GM18508 (cell line): ENCODE measurements around the gene CTNNA2.

Experiments
- ATAC-seq: cut with Tn5 transposase; IDR thresholded peaks from one replicate; pipeline ENCODE4 v1.9.1; 2021; ENCODE audit warnings: moderate number of reproducible peaks; ENCODE audit not compliant: insufficient read depth, unreplicated experiment

The CTNNA2 gene

DNA sequence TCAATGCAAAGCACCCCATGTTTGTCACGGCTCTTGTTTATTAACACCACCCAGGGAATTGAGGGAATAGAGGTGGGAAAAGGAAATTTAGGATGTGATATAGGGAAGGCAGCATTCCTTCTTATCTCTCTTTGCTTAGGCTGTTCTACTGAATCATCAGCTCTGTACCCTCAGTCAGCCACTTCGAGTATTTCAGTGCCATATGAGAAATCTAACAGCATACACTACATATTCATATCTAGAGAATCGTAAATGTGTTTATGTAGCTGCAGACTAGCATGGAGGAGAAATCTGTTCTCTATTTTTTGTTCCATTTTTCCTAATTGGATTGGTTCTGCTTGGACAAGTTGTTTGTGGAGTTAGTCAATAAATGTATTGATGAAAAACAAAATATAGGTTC, 187.8 kb downstream of the CTNNA2 start:
- ATAC-seq: no peak

DNA sequence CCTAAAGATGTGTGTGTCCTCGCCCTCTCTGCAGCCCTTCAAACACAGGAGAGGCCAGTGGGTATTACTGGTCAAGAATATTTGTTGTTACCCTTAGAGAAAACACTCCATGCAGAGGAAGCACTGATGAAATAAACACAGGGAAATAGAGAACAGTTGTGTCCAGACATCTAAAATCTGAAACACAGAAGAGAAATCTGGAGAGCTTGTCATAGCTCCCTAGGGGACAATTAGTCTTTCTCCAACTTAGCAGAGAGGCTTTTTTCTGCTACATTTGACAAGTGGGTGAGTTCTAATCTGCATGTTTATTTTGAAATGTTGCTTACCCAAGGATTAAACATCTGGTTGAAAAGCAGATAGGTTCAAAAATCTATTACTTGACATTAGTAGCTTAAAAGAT, 190.1 kb downstream of the CTNNA2 start:
- no peak for ATAC-seq

DNA sequence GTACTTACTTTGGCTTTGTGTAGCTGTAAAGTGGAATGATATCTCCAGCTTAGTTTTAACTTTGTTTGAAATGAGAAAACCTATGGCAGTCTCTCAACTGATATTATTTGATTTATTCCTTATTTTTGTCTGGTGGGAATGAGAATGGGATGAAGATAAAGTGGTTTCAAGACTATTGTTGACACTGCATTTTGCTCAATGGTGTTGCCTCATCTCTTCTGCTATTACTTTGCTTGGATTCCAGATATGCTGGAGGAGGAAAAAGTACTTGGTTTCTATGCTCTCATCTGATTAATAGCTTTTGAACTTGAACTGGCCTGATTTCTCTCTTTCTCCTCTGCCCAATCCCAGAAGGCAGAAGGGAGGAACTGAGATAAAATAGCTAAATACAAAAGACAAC, 198.2 kb downstream of the CTNNA2 start:
- ATAC-seq: no peak

DNA sequence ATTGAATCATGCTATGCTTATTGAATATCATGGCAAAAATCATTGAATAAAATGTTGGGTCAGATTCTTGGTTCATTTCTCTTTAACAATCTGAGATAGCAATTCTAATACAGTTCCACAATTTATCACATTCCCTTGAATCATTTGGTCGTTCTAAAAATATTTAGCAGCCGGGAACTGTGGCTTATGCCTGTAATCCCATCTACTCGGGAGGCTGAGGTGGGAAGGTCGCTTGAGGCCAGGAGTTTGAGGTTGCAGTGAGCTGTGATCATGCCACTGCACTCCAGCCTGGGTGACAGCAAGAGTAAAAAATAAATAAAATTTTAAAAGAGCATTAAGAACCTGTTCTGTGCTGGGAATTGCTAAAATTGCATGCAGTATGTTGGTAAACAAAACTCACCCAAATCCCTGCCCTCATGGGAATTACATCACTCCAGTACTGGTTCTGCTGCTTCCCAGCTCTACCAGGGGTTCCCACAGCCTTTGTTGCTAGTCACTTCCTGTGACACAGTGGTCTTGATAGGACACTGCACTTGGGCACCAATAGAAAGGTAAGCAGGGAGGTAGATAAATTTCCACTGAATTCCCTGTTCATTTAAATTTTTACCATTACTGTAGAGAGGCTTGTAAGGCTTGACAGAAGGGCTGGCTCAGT, 200.4 kb downstream of the CTNNA2 start:
- ATAC-seq: no peak

DNA sequence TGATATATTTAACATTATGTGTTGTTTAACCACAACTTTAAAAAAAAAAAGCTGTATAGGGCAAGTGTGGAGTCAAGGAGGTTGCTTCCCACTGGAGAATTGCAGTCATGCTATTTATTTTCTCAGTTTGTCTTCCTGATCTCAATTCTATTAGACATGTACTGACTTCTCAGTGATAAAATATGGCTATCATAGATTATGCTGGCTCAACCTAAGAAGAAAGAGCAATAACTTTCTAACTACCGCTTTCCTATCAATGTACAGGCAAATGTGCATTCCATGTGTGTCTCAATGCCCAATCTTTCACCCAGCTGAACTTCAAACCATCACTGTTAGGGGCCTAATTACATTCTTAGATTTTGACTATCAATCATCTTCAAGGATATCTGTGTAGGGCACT, 201.4 kb downstream of the CTNNA2 start:
- ATAC-seq: no peak

DNA sequence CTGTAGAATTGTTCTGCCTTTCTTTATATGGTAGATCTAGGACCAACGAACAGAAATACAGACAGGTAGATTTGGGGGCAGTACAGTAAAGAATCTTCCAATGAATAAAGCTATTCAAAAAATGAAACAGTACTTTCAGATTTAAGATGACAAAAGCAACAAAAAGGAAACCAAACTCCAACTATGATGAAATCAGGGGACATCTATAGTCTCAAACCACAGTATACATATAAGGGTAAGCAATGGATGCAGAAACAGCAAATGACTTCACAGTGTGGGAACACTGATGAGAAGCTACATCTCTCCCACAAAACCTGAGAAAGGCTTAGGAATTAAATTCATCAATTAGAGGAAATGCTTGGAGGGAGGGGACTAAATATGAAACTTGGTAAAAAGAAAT, 202.5 kb downstream of the CTNNA2 start:
- ATAC-seq: no peak

DNA sequence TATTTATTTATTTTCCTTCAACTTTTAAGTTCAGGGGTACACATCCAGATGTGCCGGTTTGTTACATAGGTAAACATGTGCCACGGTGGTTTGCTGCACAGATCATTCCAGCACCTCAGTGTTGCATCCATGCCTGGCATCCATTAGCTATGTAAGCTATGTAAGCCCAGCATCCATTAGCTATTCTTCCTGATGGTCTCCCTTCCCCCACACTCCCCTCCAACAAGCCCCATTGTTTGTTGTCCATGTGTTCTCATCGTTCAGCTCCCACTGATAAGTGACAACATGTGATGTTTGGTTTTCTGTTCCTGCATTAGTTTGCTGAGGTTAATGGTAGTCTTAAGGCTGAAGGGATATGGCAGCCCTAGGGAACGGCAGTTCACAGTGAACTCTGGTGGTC, 203.4 kb downstream of the CTNNA2 start:
- ATAC-seq: no peak

DNA sequence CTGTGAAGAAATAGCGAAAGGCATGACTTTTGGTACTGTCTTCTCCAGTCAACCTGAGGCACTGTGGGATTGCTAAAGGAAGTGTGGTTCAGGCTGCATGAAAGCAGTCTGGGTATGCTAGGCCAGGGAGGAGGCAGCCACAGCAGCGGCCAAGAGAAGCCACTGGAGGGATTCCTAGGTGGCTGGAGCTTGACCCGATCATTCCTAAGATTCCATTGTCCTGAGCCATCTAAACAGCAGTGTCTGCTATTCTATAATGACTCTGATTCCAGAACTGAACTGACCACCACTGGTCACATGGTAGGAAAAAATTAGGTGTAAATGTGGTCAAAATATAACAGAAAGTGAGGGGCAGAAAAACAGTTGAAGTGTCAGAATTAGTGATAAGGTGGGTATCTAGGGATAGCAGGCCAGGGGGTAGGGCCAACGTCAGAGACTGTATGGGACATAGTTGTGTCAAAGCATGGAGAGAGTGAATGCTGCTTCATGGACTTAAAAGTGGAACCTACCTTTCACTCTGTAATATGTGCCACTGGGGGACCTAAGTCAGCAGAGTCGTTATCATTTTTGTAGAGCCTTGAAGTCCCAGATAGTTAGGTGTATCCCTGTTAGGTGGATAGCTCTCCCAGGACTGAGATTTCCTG, 204.6 kb downstream of the CTNNA2 start:
- no peak for ATAC-seq

DNA sequence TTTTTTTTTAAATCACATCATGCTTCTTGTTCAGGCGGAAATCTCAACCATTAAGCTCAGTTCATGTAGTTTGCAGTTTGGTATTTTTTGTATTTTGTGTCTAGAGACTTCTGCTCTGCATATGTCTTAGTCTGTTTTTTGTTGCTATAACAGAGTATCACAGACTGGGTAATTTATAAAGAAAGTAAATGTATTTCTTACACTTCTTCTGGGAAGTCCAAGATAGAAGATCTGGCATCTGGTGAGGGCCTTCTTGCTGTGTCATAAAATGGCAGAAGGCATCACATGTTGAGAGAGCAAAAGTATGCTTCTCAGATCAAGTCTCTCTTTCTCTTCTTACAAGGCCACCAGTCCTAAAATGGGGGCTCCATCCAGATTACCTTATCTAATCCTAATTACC, 208.2 kb downstream of the CTNNA2 start:
- ATAC-seq: no peak

DNA sequence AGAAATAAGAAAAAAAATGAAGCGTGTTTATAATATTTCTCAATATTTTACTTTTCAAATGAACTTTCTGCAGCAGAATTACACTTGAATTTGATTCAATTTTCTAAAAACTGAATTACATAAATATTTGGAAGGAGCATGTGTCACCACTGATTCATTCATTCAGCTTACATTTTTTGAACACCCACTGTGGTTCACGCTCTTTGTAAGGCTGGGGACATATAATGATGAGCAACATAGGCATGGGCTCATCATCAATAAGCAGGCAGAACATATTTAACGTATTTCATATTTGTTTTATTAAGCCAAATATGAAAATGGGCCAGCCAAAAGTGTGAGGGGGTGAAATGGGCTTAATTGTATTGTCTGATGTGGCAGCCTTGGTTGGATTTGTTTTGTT, 209.1 kb downstream of the CTNNA2 start:
- ATAC-seq: no peak

DNA sequence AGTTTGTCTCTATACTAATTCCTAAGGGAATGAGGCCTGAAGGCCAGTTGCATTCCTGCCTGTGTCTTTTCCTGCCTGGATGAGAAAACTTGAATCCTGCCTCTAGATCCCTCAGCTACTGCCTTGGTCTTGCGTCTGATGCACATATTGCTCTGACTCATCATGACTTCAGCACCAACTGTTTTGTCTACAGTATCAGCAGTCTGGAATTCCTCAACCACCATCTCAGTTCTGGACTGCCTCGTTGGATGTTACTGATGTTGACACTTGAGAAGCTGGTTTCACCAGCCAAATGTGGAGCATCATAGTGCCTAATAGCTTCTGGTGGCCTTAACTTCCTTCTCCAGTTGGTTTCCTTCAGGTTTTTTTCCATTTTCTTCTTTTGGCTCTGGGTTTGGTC, 211.0 kb downstream of the CTNNA2 start:
- ATAC-seq: no peak

DNA sequence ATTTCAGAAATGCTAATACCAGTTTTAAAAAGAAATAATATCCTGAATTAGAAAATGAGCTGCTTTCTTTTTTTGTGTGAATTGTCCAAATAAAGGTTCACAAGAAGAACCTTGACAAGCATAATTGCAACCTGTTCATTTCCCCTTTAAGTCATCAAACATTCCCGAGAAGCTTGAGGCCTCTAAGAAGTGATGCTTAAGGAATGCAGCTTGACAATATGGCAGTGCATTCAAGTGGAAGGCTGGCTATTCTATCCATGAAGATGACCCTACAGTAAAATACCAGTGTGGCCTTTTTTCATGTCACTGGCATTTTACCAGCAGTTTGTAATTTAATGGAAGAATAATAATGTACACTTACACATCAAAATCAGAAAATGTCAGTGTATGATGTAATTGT, 216.7 kb downstream of the CTNNA2 start:
- no peak for ATAC-seq

DNA sequence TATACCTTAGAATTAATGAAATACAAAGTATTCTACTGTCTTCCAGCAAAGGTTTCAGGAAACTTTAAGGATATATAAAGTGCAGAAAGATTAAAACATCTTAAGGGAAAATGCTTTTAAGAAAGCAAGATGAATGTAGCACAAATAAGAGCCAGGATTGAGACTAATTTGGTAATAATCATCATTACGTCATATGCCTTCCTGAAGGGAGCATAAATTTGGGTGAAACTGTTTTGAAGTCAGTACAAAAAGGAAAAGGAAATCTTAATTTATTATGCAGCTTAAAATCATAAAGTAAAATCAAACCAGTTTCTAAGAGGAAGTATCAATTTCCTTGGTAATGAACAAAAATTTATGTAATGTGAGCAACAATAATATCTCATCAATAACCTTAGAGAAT, 221.7 kb downstream of the CTNNA2 start:
- ATAC-seq: no peak

DNA sequence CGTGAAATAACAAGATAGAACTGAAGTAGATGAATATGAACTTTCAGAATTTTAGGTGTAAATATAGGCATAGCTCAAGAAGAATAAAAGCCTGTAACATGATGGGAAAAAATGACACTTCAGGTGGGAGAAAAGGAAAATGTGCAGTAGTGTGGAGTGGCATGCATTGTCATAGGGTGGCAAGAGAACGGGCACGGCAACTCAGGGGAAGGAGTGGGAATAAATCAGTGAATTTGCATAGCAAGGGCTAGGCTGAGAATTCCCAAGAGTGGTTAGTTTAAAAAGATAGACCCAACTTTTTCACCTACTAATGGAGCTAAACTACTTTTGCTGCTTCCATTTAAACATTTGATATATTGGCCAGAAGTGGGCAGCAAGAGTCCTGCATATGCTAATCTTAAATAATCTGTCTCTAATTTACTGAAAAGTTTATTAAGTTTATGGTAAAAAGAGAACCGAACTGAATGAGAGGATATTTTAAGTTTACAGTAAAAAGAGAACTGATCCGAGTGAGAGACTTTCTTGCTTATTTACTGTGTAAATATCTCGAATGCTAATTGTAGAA, 228.1 kb downstream of the CTNNA2 start:
- no peak for ATAC-seq

DNA sequence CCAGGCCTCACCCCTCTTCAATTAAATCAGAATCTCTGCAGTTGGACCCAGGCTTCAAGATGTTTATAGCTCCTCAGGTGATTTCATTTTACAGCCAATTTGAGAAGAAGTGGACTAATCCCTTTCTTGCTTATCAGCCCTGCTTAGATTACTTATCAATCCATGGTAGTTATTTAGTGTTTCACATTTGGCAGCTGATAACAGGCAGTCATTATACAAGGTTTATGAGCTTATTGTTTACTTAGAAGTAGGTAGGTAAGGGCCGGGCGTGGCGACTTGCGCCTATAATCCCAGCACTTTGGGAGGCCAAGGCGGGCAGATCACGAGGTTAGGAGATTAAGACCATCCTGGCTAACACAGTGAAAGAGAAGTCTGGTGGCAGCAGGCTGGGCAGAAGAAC, 237.5 kb downstream of the CTNNA2 start:
- ATAC-seq: no peak

DNA sequence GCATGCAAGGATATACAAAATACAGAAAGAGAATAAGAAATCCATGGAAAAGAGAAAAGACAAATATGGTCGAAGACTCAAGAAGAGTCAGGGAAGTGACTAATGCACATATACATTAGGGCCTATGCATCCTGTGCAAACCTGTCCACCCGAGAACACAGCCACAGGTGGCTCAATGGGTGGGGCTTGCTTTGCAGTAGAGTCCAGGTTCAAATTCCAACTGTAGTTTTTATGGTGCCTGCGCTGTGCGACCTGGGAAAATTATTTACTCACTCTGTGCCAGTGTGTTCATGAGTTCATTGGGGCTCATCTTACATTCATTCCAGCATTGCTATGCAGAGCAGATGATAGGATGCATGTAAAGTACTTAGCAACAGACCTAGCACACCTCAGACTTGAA, 244.7 kb downstream of the CTNNA2 start:
- no peak for ATAC-seq

DNA sequence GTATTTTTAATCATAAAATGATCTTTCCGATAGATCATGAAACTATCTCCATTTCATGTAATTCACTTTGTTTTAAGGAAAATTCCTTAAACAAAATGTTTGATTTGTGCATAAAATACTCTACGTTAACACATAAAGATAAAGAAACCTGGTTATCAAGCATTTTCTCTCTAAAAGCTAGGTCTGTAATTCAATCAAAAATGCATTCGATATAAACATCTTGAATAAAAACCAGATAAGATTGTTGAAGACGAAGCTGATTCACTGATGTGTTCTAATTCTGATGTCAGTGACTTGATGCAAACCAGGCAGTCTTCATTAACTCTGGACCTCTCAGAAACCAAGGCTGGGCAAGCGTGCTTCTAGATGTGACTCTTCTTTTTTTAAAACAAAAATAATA, 245.2 kb downstream of the CTNNA2 start:
- ATAC-seq: no peak

DNA sequence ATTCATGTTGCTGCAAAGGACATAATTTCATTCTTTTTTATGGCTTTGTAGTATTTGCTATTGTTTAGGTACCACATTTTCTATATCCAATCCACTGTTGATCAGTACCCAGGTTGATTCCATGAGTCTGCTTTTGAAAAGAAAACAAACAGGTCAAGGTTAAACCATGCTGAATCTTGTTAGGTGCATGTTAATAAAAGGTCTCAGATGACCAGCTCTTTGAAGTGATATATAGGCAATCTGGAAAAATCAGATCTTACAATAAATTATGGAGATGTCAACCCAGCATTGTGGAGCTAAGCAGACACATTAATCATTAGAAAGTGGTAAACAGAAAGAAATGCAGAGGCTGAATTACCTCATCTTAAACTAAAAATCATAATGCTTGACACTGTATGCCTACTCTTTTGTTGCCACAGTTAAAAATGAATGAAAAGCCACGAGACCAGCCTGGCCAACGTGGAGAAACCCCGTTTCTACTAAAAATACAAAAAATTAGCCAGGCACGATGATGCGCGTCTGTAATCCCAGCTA, 246.0 kb downstream of the CTNNA2 start:
- ATAC-seq: no peak

DNA sequence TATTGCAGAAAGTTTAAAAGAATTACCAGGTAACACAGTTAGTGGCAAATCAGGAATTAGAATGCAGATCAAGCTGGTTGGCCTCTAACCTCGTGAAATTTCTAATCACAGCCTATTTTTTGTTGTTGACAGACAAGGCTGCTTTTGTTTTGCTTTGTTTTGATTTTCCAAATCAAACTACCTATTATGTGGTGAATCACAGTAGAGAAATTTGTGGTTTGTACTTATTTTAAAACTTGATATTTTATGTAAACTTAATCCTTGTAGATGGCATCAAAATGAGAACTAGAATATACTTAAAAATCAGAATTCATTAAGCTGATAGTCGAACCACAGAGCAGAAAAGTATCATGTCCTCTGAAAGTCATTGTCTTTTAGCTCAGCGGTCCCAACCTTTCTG, 258.1 kb downstream of the CTNNA2 start:
- ATAC-seq: no peak

DNA sequence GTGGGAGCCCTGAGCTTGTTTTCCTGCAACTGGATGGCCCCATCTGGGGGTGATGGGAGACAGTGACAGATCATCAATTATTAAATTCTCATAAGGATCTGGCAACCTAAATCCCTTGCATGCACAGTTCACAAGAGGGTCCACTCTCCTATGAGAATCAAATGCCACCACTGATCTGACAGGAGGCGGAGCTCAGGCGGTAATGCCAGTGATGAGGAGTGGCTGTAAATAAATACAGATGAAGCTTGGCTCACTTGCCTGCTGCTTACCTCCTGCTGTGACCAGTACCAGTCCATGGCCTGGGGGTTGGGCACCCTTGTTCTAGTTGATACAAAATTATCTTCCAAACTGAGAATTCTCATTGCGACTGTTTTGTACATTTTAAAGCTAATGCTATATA, 258.6 kb downstream of the CTNNA2 start:
- ATAC-seq: no peak

DNA sequence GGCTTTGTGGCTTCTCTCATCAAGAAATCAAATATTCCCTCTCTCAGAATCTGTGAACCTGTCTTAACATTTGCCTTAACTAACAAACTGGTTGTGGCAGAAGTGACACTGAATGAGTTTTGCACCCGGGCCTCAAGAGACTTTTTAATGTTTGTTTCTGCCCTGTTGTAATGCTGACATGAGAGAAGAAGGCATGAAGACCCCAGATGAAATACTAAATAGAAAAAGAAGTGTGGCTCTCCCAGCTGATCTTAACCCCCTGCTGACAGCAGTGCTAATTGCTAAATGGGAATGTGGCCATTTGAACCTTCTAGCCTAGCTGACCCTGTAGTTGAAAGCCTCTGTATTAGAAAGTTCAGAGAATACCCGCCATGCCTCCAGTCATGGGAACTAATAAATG, 261.2 kb downstream of the CTNNA2 start:
- no peak for ATAC-seq

DNA sequence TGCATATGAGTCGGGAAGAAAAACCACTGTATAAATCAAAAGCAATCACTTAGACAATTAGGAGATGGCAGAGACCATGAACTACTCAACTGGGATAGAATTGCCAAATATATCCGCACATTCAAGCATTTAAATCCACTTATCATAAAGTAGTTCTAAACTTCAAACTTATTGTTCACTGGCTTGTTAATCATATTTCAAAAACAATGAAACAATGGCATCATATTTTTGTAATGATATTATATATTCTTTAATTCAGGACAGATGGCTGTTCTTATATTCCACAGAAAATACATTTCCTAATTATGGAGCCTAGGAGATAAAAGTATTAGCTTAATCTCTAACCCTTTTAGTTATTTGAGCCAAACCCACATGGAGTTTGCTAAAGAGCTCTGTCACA, 263.6 kb downstream of the CTNNA2 start:
- ATAC-seq: no peak
